IPS DF 19.7 (cell line): ENCODE results near the gene RD3L.
"Not testable (repeated sequence)": the region's sequence is repeated elsewhere in the genome, so short reads cannot be mapped to it uniquely, and the experiment has no call there.

Experiments used
- DNase-seq: peaks from one replicate; pipeline ENCODE4 v3.0.0-alpha.2; 2013; ENCODE audit warnings: low read depth, low spot score

Gene RD3L

DNA sequence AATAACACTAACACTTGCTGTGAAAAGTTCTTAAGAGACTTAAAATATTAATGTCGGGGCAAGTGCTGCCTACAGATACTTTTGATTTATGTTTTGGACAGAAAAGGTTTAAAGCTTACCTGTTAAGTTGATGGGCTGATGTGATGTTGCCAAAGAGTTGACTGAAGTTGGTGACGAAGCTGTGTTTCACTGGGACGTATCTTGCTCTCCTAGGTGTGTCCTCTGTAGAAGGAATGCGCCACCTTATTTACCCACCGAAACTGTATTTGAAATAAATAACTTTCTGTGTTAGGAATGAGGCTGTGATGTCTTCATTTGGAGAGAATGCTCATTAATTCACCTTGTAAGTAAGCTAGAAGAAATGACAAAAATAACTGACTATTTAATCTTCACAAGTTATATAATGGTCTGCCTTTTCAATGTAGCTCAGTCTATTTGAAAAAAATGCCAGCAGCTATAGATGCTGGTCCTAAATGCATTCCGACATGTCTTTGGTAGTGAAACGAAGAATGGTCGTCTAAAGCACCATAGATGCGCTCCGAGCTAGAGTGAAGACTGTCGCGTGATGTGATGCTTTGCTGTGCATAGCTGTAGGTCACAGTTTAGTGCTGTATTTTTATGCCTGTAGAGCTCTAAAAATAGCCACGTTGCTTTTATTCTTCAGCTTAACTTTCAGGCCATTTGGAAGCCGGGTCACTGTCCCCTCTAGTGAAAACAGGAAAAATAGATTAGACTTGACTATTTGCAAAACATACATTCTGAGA lies at the start of gene RD3L:
RD3L (minus strand) TSS at position 557 of the 764 bp plus-strand sequence. CDS start 834 bp downstream, outside the sequence.
- no peak for DNase-seq

GRCh38 chr14:103989964-103990363 lies 47.6 kb upstream of the RD3L start:
- no peak for DNase-seq

GRCh38 chr14:103989034-103989433 lies 46.7 kb upstream of the RD3L start:
- DNase-seq, result no peak

DNA sequence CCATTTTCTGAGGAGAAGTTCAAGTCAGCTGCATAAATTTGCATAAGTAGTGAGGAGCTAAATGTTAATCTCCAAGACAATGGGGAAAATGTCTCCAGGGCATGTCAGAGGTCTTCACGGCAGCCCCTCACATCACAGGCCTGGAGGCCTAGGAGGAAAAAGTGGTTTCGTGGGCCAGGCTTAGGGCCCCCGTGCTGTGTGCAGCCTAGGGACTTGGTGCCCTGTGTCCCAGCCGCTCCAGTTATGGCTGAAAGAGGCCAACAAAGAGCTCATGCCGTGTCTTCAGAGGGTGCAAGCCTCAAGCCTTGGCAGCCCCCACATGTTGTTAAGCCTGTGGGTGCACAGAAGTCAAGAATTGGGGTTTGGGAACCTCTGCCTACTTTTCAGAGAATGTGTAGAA lies 41.9 kb upstream of the RD3L start:
- DNase-seq, result no peak

GRCh38 chr14:103980623-103981238 lies 38.4 kb upstream of the RD3L start:
- DNase-seq, result not testable (repeated sequence)

- no peak for DNase-seq
Observed at GRCh38 chr14:103974575-103974974, 32.2 kb upstream of the RD3L start.

GRCh38 chr14:103973354-103973753 lies 31.0 kb upstream of the RD3L start:
- no peak for DNase-seq

DNA sequence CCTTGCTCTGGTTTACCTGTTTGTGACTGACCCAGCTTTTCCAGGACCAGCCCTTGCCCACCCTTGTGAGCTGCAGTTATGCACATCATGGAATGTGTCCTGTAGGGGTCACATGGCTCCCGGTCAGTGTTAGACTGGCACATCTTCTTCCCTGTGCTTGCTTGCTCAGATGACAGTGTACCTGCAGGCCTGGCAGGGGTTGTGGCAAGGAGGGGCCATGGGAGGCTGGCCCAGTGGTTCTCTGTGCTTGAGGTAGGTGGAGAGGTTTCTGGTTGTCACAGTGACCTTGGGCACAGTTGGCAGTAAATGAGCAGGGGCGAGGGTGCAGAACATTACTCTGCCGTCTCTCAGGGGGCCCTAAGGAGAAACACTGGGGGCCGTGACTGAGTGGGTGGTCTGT lies 27.6 kb upstream of the RD3L start:
- DNase-seq, result no peak

GRCh38 chr14:103966631-103967030 lies 24.3 kb upstream of the RD3L start:
- no peak for DNase-seq

GRCh38 chr14:103961928-103962578 lies 19.7 kb upstream of the RD3L start:
- no peak for DNase-seq

- DNase-seq, result no peak
Observed at GRCh38 chr14:103960457-103961055, 18.2 kb upstream of the RD3L start.

GRCh38 chr14:103949131-103949790 lies 6.9 kb upstream of the RD3L start:
- no peak for DNase-seq

- no peak for DNase-seq
Observed at GRCh38 chr14:103948442-103948841, 6.1 kb upstream of the RD3L start.

GRCh38 chr14:103946975-103947374 lies 4.6 kb upstream of the RD3L start:
- no peak for DNase-seq

DNA sequence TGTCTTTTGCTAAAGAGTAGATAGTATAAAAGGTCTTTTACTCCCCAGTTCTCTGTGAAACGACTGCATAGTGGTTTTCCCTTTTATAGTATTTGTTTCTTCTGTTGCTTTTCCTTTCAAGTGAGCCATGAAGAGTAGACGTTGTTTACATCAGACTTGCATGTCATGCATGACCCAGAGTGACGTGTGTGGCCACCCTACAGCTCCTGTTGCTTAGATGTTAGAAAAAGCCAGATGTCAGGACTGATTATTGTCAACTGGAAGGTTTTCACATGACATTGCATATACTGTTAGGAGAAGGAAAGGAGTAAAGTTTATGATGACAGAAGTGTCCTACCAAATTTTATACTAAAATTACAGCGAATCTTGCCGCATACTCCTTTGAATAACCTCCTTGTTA lies 1.3 kb upstream of the RD3L start:
- DNase-seq, result no peak

GRCh38 chr14:103941462-103941861 lies 867 bp downstream of the RD3L start:
- DNase-seq, result no peak

DNA sequence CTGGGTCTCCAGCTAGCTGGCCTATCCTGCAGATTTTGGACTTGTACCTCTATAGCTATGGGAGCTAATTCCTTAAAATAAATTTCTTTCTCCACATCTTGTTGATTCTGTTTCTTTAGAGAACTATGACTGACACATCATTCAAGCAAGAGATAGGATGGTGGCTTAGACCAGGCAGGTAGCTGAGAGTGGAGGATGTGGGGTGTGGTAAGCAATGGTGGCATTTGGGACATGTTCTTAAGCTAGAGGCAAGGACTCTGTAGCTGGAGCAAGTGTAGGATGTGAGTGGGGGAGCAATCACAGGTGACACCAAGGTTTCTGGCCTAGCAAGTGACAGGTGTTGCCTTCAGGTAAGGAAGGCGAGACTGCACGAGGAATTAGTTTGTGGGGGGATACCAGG lies 7.2 kb downstream of the RD3L start:
- no peak for DNase-seq

DNA sequence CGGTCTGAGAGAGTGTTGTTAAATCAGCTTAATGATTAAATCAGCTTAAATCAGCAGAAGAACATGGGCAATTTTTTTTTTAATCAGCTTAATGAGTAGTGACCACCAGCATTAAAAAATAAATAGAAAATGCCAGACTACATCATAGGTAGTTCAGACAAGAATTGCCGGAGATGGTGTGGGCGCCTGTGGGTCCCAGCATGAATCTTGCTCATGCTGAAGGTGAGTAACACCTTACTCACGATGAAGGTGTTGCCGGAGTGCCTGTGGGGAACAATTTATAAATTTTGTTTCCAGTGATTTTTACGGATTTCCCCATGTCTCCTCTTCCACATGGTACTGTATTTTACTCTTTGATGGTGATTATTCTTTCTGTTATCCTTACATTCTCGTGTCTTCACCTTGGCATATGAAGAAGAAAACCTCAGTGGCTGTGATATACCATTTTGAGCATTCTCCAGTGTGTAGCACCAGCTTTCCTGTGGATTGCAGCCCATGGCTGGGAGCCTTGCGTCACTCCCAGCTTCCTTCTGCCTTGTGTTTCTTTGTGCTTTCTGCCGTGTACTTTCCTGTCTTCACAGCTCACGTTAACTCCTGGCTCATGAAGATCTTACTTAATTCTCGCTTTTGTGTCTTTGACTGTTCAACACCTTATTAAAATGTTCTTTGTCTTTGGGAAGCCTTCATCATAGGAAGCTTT lies 9.4 kb downstream of the RD3L start:
- no peak for DNase-seq

DNA sequence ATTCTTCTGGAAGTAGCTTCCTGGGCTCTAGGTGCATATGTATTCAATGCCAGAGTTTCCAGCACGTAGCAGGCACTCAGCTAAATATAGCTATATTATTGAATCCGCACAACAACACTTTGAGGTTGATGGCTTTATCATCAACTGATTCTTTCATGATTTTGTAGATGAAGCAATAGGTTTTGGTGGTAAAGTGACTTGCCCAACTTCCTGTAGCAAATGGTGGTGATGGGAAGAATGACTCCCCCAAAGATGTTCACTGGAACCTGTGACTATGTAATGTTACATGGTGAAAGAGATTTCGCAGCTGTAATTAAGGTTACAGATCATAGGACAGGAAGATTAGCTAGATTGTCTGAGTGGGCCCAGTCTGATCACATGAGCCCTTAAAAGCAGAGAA lies 10.9 kb downstream of the RD3L start:
- DNase-seq, result no peak

GRCh38 chr14:103930051-103930604 lies 12.2 kb downstream of the RD3L start:
- no peak for DNase-seq
